ENCODE results near the gene JMY.

Gene JMY

GRCh38 chr5:79349881-79350280, 114.0 kb downstream of the JMY start:
- no peak for TF ChIP-seq ZNF658 (tag by site-specific recombination; IDR thresholded peaks at IDR 0.05)
- CTCF ChIA-PET: no interaction called here
- Histone ChIP-seq H3K27ac (ENCODE audit: extremely low read depth, low read depth, low read length) (no peak overlapping the region), H3K4me3 (ENCODE audit: low read depth, low read length) (no peak overlapping the region), H3K36me3 (ENCODE audit: control insufficient read depth in 2 of 2, insufficient read depth in 1 of 2, low read length in 2 of 2) (no peaks in the 10 kb centered on the region), H3K9me3 (ENCODE audit: control insufficient read depth, insufficient read depth, low read depth, low read length) (no peaks in the 10 kb centered on the region), H3K4me1 (ENCODE audit: control insufficient read depth, insufficient read depth, low read length) (no peaks in the 10 kb centered on the region)
- POLR2A ChIA-PET: no interaction called here

- ChIA-PET POLR2A (no interaction called here), CTCF (interaction anchor here (0.6 kb wide), 1 partner anchor 56 kb away, joined by 7 read pairs; no protein-coding TSS in a partner anchor)
- Histone ChIP-seq H3K4me3 (ENCODE audit: low read depth, low read length) (no peak overlapping the region), H3K36me3 (ENCODE audit: control insufficient read depth in 2 of 2, insufficient read depth in 1 of 2, low read length in 2 of 2) (no peaks in the 10 kb centered on the region; a peak in 1 of 3 replicates), H3K27ac (ENCODE audit: extremely low read depth, low read depth, low read length) (no peak overlapping the region), H3K4me1 (ENCODE audit: control insufficient read depth, insufficient read depth, low read length) (no peaks in the 10 kb centered on the region), H3K9me3 (ENCODE audit: control insufficient read depth, insufficient read depth, low read depth, low read length) (no peaks in the 10 kb centered on the region)
- no peak for TF ChIP-seq TCF7L2 (IDR thresholded peaks at IDR 0.05; ENCODE audit: borderline replicate concordance, low read depth, low read length)
- TF ChIP-seq ZNF292 (tag by site-specific recombination; IDR thresholded peaks at IDR 0.05; ENCODE audit: borderline replicate concordance, low read depth): no peak
- no peak for TF ChIP-seq ZNF155 (tag by site-specific recombination; IDR thresholded peaks at IDR 0.05)
- no peak for TF ChIP-seq ZBTB17 (tag by site-specific recombination; IDR thresholded peaks at IDR 0.05)
- TF ChIP-seq ZNF404 (tag by site-specific recombination; IDR thresholded peaks at IDR 0.05): no peak
- TF ChIP-seq HOXD13 (CRISPR knock-in tag; IDR thresholded peaks at IDR 0.05; ENCODE audit: borderline replicate concordance): no peak
- TF ChIP-seq KLF16 (tag by site-specific recombination; IDR thresholded peaks at IDR 0.05): no peak
- no peak for TF ChIP-seq ZNF768 (tag by site-specific recombination; IDR thresholded peaks at IDR 0.05)
- no peak for TF ChIP-seq ZNF19 (tag by site-specific recombination; IDR thresholded peaks at IDR 0.05; ENCODE audit: low read depth)
- TF ChIP-seq ZNF2 (tag by site-specific recombination; IDR thresholded peaks at IDR 0.05): no peak
- TF ChIP-seq ZNF274 (IDR thresholded peaks at IDR 0.05; ENCODE audit: low read length): no peak
- no peak for TF ChIP-seq ZNF274 (tag by site-specific recombination; IDR thresholded peaks at IDR 0.05; ENCODE audit: borderline replicate concordance)
- no peak for TF ChIP-seq ZNF146 (tag by site-specific recombination; IDR thresholded peaks at IDR 0.05)
- no peak for TF ChIP-seq ZNF16 (tag by site-specific recombination; IDR thresholded peaks at IDR 0.05; ENCODE audit: low read depth)
- no peak for TF ChIP-seq ZNF138 (tag by site-specific recombination; IDR thresholded peaks at IDR 0.05; ENCODE audit: borderline replicate concordance)
Measured at GRCh38 chr5:79357398-79357797, 121.5 kb downstream of the JMY start.
